HUES48 (cell line): ENCODE results near the gene TUNAR.

Experiments
- H3K27ac ChIP-seq: one replicate; pipeline ENCODE4 v1.7.0; 2013; ENCODE audit warnings: low read depth, low read length, inconsistent platforms
- H3K27me3 ChIP-seq: 2 replicates; pipeline ENCODE4 v1.6.1; 2013; ENCODE audit warnings: mild to moderate bottlenecking, low read length; ENCODE audit not compliant: control insufficient read depth, insufficient read depth
- H3K36me3 ChIP-seq: 2 replicates; pipeline ENCODE4 v1.6.1; 2013; ENCODE audit warnings: low read length; ENCODE audit not compliant: control insufficient read depth, insufficient read depth
- H3K4me1 ChIP-seq: 2 replicates; pipeline ENCODE4 v1.6.1; 2013; ENCODE audit warnings: mild to moderate bottlenecking, low read length; ENCODE audit not compliant: control insufficient read depth, insufficient read depth
- H3K4me3 ChIP-seq: 2 replicates; pipeline ENCODE4 v1.5.1; 2013; ENCODE audit warnings: mild to moderate bottlenecking, low read depth, low read length
- H3K9ac ChIP-seq: 2 replicates; pipeline ENCODE4 v1.6.1; 2013; ENCODE audit warnings: mild to moderate bottlenecking, low read depth, low read length, moderate library complexity
- H3K9me3 ChIP-seq: 2 replicates; pipeline ENCODE4 v1.6.1; 2013; ENCODE audit warnings: low read length; ENCODE audit not compliant: control insufficient read depth, insufficient read depth

TUNAR gene

DNA sequence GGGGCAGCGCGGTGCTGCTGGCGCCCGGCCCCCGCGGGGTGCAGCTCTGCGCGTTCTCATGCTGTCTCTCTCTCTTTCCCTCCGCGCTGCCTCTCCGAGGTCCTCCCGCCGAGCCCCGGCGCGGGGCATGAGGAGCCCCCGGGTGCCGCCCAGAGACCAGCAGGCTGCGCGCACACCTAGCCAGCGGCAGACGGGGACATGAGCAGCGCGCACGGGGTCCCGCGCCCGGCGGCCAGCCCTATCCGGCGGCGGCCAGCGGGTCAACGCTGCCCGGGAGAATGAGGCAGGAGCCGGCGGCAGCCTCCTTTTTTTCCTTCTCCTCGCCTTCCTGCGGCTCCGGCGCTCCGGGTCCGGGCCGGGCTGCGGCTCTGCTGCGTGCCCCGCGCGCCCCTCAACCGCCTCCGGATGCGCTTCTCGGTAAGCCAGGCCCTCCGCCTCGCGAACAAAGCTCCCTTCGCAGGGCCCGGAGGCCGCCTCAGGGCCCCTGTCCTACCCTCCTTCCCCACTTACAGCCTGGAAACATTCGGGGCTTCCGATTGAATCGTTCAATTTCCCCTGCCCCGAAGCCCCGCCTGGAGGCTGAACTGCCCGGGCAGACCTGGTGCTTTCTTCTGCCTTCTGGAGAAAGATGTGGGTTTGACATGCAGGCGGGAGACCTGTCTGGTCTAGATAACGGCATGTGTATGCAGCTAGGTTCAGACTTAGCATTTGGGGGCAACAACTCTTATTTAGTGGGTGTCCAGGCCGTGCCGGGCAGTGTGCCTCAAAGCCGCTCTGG is at the start of gene TUNAR:
TUNAR (plus strand) TSS at position 72 of the 778 bp plus-strand sequence.
- Histone ChIP-seq H3K4me1 (peaks cover 34% of the 10 kb centered on the region), H3K27me3 (peaks cover 30% of the 10 kb centered on the region), H3K4me3 (peak within 1 kb of the TSS; percentile 73), H3K9me3 (no peaks in the 10 kb centered on the region), H3K36me3 (peaks cover 21% of the 10 kb centered on the region), H3K27ac (no peak within 1 kb of the TSS), H3K9ac (peak within 1 kb of the TSS; percentile 68)

- H3K9ac ChIP-seq, result no peak overlapping the region
- no peak overlapping the region for H3K27ac ChIP-seq
- no peaks in the 10 kb centered on the region for H3K9me3 ChIP-seq
- no peak overlapping the region for H3K4me3 ChIP-seq
- H3K36me3 ChIP-seq, result no peaks in the 10 kb centered on the region
- H3K27me3 ChIP-seq, result no peaks in the 10 kb centered on the region
- H3K4me1 ChIP-seq, result peaks cover 5% of the 10 kb centered on the region; the same call in 1 of the 2 replicates
Observed at GRCh38 chr14:95828649-95829265, 47.9 kb upstream of the TUNAR start.

- Histone ChIP-seq H3K9me3 (no peaks in the 10 kb centered on the region), H3K27ac (no peak overlapping the region), H3K9ac (no peak overlapping the region), H3K36me3 (no peaks in the 10 kb centered on the region), H3K4me3 (no peak overlapping the region), H3K4me1 (peaks cover 5% of the 10 kb centered on the region; the same call in 1 of the 2 replicates), H3K27me3 (no peaks in the 10 kb centered on the region)
Observed at GRCh38 chr14:95829321-95829720, 47.3 kb upstream of the TUNAR start.

DNA sequence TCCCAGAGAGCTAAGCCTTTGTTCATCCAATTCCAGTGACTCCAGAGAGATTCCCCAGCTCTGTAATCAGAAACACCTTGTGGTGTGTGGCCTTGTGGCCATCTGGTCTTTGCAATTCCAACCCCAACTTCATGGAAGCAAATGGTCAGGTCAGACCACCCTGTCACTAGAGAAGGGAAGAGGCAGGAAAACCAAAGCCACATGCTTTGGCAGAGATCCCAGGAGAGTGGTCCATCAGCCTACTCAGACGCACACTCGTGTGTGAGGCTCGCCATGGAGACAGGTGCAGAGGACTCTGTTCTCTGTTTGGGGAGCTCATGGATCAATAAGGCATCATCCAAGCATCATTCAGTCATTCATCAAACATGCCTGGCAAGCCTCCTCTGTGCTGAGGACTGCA is 46.2 kb upstream of the TUNAR start:
- H3K9ac ChIP-seq, result no peak overlapping the region
- no peaks in the 10 kb centered on the region for H3K27me3 ChIP-seq
- no peaks in the 10 kb centered on the region for H3K36me3 ChIP-seq
- peaks cover 10% of the 10 kb centered on the region for H3K4me1 ChIP-seq
- no peaks in the 10 kb centered on the region for H3K9me3 ChIP-seq
- no peak overlapping the region for H3K4me3 ChIP-seq
- H3K27ac ChIP-seq, result no peak overlapping the region

DNA sequence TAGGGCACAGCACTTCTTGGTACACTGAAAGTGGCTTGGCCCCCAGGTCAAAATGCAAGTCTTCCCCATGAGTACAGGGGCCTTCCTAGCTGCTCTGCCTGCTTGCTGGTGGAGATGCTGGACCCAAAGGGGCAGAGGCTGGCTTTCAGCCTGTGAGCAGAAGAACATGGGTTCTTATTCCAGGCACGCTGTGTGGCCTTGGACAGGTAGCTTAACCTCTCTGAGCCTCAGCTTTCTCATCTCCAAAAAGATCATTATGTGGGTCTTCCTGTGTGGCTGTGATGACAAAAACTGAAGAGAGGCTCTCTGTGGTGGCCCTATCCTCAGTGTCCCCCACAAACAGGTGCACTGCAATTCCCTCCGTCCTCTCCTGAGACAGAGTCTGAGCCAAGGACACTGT is 45.6 kb upstream of the TUNAR start:
- H3K27me3 ChIP-seq, result no peaks in the 10 kb centered on the region
- no peaks in the 10 kb centered on the region for H3K36me3 ChIP-seq
- H3K27ac ChIP-seq, result no peak overlapping the region

DNA sequence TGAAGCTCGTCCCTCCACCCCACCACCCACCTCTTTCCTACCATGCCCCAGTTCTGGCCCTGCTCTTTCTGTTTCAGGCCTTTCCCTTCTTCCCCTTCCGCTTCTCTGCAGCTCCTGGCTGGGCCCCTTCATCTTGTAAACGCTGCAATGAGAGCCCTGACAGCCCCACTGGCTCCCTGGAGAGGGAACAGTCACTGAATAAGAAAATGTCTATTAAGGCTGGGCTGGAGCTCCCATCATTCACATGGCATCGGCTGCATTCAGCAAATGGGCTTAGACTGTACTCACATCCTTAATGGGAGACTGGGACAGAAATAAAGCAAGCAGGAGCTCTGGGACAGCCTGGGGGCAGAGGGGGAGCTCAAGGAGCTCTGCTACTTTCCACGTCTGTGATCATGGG is 45.2 kb upstream of the TUNAR start:
- H3K36me3 ChIP-seq, result no peaks in the 10 kb centered on the region

More for the DNA sequence above, 45.6 kb upstream of the TUNAR start:
- no peak overlapping the region for H3K4me3 ChIP-seq
- H3K4me1 ChIP-seq, result peaks cover 11% of the 10 kb centered on the region
- H3K9me3 ChIP-seq, result no peaks in the 10 kb centered on the region
- no peak overlapping the region for H3K9ac ChIP-seq

GRCh38 chr14:95832012-95832411 is 44.6 kb upstream of the TUNAR start:
- H3K9ac ChIP-seq, result no peak overlapping the region
- no peaks in the 10 kb centered on the region for H3K27me3 ChIP-seq
- no peak overlapping the region for H3K27ac ChIP-seq
- H3K36me3 ChIP-seq, result no peaks in the 10 kb centered on the region
- H3K4me3 ChIP-seq, result no peak overlapping the region
- H3K4me1 ChIP-seq, result peaks cover 11% of the 10 kb centered on the region
- H3K9me3 ChIP-seq, result no peaks in the 10 kb centered on the region

More for the DNA sequence above, 45.2 kb upstream of the TUNAR start:
- H3K27me3 ChIP-seq, result no peaks in the 10 kb centered on the region
- H3K4me1 ChIP-seq, result peaks cover 11% of the 10 kb centered on the region
- H3K9me3 ChIP-seq, result no peaks in the 10 kb centered on the region
- no peak overlapping the region for H3K27ac ChIP-seq
- no peak overlapping the region for H3K4me3 ChIP-seq
- H3K9ac ChIP-seq, result no peak overlapping the region

GRCh38 chr14:95833429-95833828 is 43.2 kb upstream of the TUNAR start:
- H3K9ac ChIP-seq, result no peak overlapping the region
- H3K27ac ChIP-seq, result no peak overlapping the region
- H3K4me1 ChIP-seq, result peaks cover 11% of the 10 kb centered on the region
- H3K4me3 ChIP-seq, result no peak overlapping the region
- no peaks in the 10 kb centered on the region for H3K9me3 ChIP-seq
- H3K36me3 ChIP-seq, result no peaks in the 10 kb centered on the region
- H3K27me3 ChIP-seq, result no peaks in the 10 kb centered on the region

GRCh38 chr14:95834496-95834895 is 42.1 kb upstream of the TUNAR start:
- H3K9me3 ChIP-seq, result no peaks in the 10 kb centered on the region
- no peaks in the 10 kb centered on the region for H3K36me3 ChIP-seq
- H3K9ac ChIP-seq, result no peak overlapping the region
- no peak overlapping the region for H3K4me3 ChIP-seq
- no peak overlapping the region for H3K27ac ChIP-seq
- H3K27me3 ChIP-seq, result no peaks in the 10 kb centered on the region
- peaks cover 11% of the 10 kb centered on the region for H3K4me1 ChIP-seq

DNA sequence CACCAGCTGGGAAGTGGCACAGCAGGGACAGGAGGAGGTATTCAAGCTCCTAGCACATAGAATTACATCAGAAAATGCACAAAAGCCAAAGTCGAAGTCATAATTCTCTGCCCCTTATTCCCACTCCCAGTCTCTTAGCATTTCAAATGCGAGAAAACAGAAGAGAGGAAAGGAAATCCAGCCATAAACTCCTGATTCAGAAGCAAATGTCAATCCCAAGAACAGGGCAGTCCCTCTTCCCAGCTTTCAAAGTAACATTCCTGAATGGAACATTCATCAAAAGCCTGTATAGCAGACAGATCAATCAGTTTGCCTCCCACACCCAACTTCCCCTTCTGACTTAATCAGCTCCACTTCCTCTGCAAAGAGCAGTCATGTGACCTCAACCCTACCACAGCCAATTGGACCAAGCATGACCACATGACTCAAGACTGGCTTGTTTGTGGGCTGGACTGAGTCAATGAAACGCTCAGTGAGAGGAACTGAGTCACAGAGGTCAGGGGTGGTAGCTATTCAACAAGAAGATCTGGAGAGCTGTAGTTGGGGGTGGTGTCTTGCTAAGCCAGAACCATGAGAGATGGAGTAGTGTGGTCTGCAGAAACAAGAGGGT is 41.4 kb upstream of the TUNAR start:
- no peaks in the 10 kb centered on the region for H3K9me3 ChIP-seq
- peaks cover 11% of the 10 kb centered on the region for H3K4me1 ChIP-seq
- no peak overlapping the region for H3K27ac ChIP-seq
- H3K9ac ChIP-seq, result no peak overlapping the region
- no peaks in the 10 kb centered on the region for H3K36me3 ChIP-seq
- H3K4me3 ChIP-seq, result no peak overlapping the region
- H3K27me3 ChIP-seq, result no peaks in the 10 kb centered on the region

GRCh38 chr14:95838862-95839261 is 37.8 kb upstream of the TUNAR start:
- H3K9ac ChIP-seq, result no peak overlapping the region
- no peaks in the 10 kb centered on the region for H3K36me3 ChIP-seq
- peaks cover 5% of the 10 kb centered on the region; the same call in 1 of the 2 replicates for H3K4me1 ChIP-seq
- no peak overlapping the region for H3K27ac ChIP-seq
- no peaks in the 10 kb centered on the region for H3K27me3 ChIP-seq
- no peak overlapping the region for H3K4me3 ChIP-seq
- no peaks in the 10 kb centered on the region for H3K9me3 ChIP-seq
